ENCODE results near the gene MPPE1. TPM values are rescaled to one million over a fixed set of nuclear protein-coding genes. Genes with fewer than 3 reads are reported as not detected.

MPPE1 gene
- total and polyA plus RNA-seq, 2 of the 4 experiments (the other 2 are of a cell fraction), result 13.8 to 19.9 TPM

GRCh38 chr18:11943551-11943950 is 35.4 kb upstream of the MPPE1 start:
- H3K27me3 ChIP-seq (ENCODE audit: control insufficient read depth, insufficient read depth, low read length), result no peaks in the 10 kb centered on the region
- H2AK5ac ChIP-seq (ENCODE audit: low read depth, low read length), result peak overlapping the region; percentile 40; the same call in 1 of the 2 replicates
- dilution Hi-C loops (cut with HindIII; ENCODE audit: low sequenced_read_pairs, unreplicated experiment) (no loop called here), in situ Hi-C loops (cut with MboI; ENCODE audit: low sequenced_read_pairs) (loop anchor here (5.0 kb wide), 1 partner anchor 99 kb away; no protein-coding TSS in a partner anchor), intact Hi-C loops (cut with micrococcal nuclease) (loop anchor here (10.0 kb wide), 2 partner anchors 89 to 331 kb away; partner anchors contain the start of gene CHMP1B)
- 0 out of 3 replicates have a peak overlapping the region, but pooled peaks have one; percentile 21 for H2BK15ac ChIP-seq (ENCODE audit: low read depth, low read length)
- no peak overlapping the region for H2BK120ac ChIP-seq (ENCODE audit: low read depth, low read length)
- no peak overlapping the region for H3K9ac ChIP-seq (ENCODE audit: low read depth, low read length)
- no peak overlapping the region for H2BK5ac ChIP-seq (ENCODE audit: low read depth, low read length, poor library complexity, severe bottlenecking)
- ATAC-seq (ENCODE audit: low read depth), result no peak
- no peaks in the 10 kb centered on the region for H3K9me3 ChIP-seq (ENCODE audit: control insufficient read depth, insufficient read depth, low read length)
- no peak overlapping the region for H3K4me2 ChIP-seq (ENCODE audit: low read depth, low read length)
- H3K4me1 ChIP-seq (ENCODE audit: control insufficient read depth, insufficient read depth, low read length), result peaks cover 9% of the 10 kb centered on the region
- no peak overlapping the region for H3K27ac ChIP-seq (ENCODE audit: insufficient read depth, low read length)
- H3K36me3 ChIP-seq (ENCODE audit: control insufficient read depth, insufficient read depth, low read length), result no peaks in the 10 kb centered on the region
- no CpG with 5 or more reads among the region's 6 CpGs for WGBS, 2 experiments (ENCODE audit: extremely low coverage in 2 of 2, insufficient read length in 1 of 2)
- ChIA-PET CTCF (no interaction called here), POLR2A (ENCODE audit: unreplicated experiment) (no interaction called here)
- H4K5ac ChIP-seq (ENCODE audit: low read depth, low read length), result no peak overlapping the region
- no peak overlapping the region; the same call in 1 of the 2 replicates for H4K91ac ChIP-seq (ENCODE audit: insufficient read depth, low read depth, low read length)
- no peaks in the 10 kb centered on the region for H4K20me1 ChIP-seq (ENCODE audit: insufficient read depth, low read length)
- no peak overlapping the region for H3K4me3 ChIP-seq (ENCODE audit: insufficient read depth, low read depth, low read length)
- H3K79me1 ChIP-seq (ENCODE audit: low read depth in 1 of 2, low read length in 2 of 2), result no peaks in the 10 kb centered on the region
- no peak overlapping the region for H2AFZ ChIP-seq (replicated peaks; ENCODE audit: low read length, poor library complexity)
- no peak overlapping the region for H3K14ac ChIP-seq (replicated peaks; ENCODE audit: low read depth, low read length)
- H2AK9ac ChIP-seq (replicated peaks; ENCODE audit: low read depth, low read length, poor library complexity), result peak overlapping the region; percentile 52
- DNase-seq, result no peak
- H4K8ac ChIP-seq (ENCODE audit: low read depth in 2 of 2, low read length in 2 of 2), result no peak overlapping the region
- TF ChIP-seq MAFK (IDR thresholded peaks at IDR 0.05; ENCODE audit: low read depth, low read length) (no peak), SMC3 (IDR thresholded peaks at IDR 0.05; ENCODE audit: low read depth, low read length) (no peak), MAZ (IDR thresholded peaks at IDR 0.05; ENCODE audit: borderline replicate concordance, low read depth, low read length) (no peak), MXI1 (IDR thresholded peaks at IDR 0.05; ENCODE audit: borderline replicate concordance, low read depth, low read length) (no peak), FOS (IDR thresholded peaks at IDR 0.05; ENCODE audit: low read depth, low read length) (no peak), RFX5 (IDR thresholded peaks at IDR 0.05; ENCODE audit: low read depth, low read length) (no peak), CEBPB (IDR thresholded peaks at IDR 0.05; ENCODE audit: low read depth, low read length) (no peak), RCOR1 (IDR thresholded peaks at IDR 0.05; ENCODE audit: insufficient replicate concordance, low read length) (no peak)
- no peak overlapping the region for H3K18ac ChIP-seq (ENCODE audit: low read depth, low read length)
- H3K56ac ChIP-seq (ENCODE audit: extremely low read depth, insufficient read depth, low read length), result no peak overlapping the region
- BruUV-seq (replicated peaks), result no TSS peak
- no peak overlapping the region for H3K23ac ChIP-seq (ENCODE audit: low read depth, low read length)
- H3K9me1 ChIP-seq (ENCODE audit: insufficient read depth, low read length), result no peaks in the 10 kb centered on the region
- H2BK20ac ChIP-seq (ENCODE audit: low read depth, low read length), result no peak overlapping the region
- peak overlapping the region; percentile 40 for H3K4ac ChIP-seq (ENCODE audit: low read depth, low read length)

Data from IMR-90 (cell line).